KG1 (cell line): ENCODE measurements around the gene GBP1.
"Not testable (repeated sequence)": the region's sequence is repeated elsewhere in the genome, so short reads cannot be mapped to it uniquely, and the experiment has no call there.

Experiments
- DNase-seq: peaks from one replicate; lab custom pipeline; 2025; lab: John Stamatoyannopoulos, UW

The GBP1 gene

DNA sequence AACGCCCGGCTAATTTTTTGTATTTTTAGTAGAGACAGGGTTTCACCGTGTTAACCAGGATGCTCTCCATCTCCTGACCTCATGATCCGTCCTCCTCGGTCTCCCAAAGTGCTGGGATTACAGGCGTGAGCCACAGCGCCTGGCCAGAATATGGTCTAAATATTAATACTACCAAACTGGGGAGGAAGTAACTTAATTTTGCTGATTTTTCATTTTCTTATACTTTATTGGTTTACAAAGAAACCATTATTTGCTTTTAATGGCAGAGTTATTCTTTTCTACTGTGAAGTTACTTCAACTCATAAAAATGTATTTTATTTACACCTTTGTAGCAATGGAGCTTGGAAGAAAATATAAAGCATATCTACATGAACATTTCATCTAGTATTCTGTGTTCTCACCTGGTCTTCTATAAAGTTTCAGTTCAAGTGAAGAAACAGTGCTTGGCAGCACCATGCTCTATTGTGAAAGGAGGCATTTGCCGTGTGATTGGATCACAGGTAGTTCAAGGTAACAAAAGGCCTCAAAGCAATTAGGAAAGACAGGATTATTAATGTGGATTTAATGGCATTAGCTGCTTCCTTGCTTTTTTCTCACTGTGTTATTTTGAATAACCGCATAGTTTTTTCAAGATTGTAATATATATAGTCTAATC is 13.6 kb downstream of the GBP1 start:
- no peak for DNase-seq

DNA sequence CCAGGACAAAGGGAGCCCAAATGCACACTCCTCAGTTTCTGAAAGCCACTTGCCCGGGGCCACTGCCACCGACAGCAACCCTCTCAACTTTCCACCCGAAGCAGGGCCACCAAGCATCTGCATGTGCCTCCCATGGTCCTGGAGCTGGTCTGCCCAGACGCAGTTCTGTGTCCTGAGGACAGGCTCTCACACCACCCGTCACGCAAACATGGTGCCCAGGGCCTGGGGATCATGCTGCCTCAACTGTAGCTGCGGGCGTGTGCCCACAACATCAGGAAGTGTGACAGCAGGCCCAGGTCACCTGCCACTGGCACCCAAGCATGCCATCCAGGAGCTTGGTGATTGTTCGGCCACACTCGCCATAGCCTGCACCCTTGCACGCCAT is 14.4 kb downstream of the GBP1 start:
- no peak for DNase-seq

DNA sequence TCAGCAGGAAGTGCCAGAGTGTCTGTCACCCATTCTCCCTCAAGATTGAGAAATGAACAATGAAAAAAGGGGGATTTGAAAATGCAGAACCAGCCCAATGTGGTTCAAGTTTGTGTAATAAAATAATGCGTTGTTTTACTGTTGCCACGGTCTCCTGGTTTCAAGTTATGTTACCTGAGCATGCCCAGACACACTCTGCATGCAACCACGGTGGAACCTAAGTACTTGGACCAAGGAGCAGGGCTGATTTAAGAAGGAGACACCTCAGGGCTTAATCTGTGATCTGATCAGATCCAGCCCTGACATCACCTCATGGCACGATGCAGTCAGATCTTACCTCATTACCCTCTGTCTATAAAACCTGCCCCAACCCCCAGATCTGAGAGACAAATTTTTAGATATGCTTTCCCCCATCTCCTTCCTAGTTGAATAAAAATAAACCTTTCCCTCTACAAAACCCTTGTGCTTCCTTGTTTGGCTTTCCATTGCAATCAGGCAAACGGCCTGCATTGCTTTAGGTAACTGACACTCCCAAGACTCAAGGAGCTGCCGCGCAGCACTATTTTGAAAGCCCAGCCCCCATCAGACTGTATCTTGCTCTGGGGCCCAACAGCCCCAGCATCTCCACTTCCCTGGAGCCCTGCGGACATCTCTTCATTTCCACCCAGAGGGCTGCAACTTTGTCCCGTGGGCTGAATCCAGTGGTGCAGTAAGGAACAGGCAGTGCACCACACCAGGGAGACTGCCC is 14.9 kb downstream of the GBP1 start:
- DNase-seq, result not testable (repeated sequence)

DNA sequence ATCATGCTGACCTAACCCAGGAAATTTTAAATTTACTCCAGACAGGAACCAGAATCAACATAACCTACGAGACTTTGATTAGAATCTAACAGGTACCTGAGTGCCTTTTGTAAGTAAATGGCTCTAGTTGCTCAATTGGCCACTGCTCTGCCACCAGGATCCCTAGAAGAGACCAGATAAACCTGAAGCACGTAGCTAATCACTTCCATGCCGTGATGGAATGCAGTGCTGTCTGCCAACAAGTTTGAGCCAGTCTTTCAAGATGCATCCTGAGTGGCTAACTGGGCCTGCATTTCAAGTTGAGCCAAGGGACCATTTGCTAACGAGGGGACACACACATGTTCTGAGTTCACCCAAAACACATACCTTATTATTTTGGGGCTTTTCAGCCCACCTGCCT is 15.8 kb downstream of the GBP1 start:
- DNase-seq, result not testable (repeated sequence)

DNA sequence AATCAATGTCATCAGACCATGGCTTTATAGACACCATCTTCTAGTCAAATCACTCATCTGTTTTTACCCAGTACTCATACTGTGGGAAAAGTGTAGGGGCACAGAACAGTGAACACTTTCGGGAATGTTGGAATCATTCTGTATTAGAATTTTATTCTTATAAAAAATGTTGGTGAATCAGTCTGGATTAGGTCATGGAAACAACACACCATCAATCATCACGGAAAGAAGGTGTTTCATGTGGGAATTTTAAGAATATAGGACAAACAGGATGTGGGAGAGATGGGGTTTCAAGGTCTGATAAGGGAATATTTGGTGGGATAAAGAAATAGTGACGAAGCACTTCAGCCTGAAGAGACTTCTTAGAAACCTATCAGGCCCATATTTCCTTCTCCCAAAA is 17.3 kb downstream of the GBP1 start:
- no peak for DNase-seq

DNA sequence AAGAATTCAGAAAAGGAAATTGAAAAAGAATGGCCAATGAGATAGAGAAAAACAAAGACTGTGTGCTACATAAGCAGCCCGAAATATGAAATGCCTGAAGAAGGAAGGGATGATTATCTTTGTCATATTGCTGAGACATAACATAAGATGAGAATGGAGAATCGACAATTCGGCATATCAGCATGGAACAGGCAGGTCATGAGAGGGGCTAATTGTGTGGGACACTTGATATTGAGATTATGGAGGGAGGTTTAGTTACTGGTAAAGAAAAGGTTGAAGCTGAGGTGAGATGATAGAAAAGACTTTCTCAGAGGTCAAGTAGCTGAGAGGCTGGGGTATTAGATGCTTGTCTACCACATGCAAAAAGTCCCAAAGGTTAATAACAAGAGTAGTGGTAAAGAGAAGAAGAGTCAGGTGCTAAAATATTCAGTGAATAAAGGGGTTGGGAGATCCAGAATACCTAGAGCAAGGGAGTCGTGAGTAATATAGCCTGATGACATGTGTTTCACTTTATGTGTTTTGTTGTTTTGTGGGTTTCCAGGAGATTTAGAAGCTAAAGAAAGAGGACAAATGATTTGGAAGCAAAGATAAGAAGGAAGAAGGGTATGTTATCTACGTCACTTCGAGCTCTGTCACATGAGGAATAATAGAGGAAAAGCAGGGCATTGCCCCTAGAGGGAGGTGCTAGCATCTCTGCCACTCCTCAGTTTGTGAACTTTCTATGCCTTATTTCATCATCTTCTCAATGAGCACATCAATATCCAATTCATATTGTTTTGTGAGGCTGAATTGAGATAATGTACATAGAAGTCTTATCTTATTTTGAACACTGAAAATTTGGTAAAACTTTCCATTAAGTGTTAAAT is 18.5 kb downstream of the GBP1 start:
- DNase-seq, result not testable (repeated sequence)

DNA sequence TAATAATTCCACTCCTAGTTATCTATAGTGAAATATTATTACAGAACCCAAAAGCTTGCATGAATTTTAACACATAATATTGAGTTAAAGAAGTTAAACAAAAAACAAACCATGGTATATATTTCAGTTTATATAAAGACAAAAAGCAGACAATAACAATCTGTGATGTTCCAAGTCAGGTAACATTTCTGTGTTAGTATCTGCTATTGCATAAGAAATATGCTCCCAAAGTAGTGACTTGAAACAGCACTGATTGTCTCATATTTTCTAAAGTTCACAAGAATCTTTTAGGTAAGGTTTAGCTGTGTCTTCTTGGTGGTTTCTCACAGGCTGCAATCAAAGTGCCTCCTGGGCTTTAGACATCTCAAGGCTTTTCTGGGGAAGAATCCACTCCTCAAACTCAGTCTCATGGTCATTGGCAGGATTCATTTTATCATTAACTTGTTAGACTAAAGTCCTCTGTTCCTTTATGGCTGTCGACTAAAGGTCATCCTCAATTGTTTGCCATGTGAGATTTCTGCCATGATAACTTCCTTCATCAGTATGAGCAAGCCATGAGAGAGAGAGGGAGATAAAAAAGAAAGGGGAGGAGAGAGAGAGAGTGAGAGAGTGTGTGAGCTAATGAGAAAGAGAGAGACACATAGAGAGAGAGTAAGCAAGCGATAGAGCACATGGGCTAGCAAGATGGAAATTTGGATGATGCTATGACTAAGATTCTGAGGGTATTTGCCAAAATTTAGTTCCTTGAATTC is 19.9 kb downstream of the GBP1 start:
- DNase-seq, result no peak

DNA sequence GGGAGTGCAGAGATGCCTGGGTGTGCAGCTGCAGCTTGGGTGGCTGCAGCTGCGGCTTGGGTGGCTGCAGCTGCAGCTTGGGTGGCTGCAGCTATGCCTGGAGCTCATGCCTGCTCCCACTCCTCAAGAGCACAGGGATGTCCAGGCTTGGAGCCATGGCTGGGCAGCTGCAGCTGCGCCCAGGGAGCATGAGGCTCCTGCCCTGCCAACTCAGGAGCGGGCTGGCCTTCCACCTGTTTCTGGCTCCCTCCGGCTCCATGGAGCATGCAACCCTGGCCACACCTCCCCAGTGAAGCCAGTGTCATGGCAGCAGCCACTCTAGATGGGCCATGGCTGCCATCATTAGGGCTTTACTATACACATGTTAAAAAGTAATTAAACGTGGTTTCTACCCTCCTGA is 21.1 kb downstream of the GBP1 start:
- no peak for DNase-seq

DNA sequence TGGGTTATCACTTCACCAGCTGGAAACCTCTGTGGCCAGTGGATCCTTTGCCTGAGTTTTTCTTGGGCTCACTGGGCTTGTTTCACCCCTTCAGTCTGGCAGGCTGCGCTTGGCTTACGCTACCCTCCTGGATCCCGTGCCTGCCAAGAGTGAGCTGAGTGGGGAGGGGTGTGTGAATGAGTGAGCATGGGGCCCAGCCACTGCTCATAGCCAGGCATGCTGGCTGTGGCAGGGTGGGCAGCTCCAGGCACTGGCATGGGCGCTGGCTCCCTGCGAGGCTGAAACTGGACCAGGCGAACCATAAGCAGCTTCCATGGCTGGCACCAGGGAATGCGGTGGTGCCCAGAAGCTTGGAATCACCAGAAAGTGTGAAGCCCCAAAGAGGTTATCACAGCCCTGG is 22.5 kb downstream of the GBP1 start:
- no peak for DNase-seq

DNA sequence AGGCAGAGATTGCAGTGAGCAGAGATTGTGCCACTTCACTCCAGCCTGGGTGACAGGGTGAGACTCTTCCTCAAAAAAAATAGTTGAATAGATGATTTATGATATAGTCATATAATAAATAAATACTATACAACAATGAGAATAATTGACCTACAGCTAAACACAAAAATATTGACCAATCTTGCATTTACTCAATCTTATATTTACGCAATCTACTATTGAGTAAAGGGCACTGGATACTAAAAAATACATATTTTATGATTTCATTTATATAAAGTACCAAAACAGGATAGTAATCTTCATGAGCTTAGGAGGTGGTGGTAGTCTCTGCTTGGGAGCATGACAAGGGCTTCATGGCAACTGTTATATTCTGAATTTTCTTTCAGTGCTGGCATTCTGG is 23.3 kb downstream of the GBP1 start:
- DNase-seq, result no peak

DNA sequence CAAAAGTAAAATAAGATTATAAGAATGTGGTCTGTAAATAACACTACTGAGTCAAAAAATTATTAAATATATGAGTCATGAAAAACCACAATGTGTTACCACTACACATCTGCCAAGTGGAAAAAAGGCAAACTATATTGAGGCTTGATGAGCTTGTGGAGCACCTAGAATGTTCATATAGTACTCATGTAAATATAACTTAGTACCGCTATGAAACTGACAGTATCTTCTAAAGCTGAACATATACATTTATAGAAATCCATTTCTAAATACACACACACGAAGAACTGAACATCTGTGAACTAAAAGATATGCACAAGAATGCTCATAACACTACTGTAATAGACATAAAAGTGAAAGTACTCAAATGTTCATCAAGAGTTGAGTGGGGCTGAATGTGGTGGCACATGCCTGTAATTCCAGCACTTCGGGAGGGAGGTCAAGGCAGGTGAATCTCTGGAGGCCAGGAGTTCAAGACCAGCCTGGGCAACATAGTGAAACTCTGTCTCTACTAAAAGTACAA is 23.8 kb downstream of the GBP1 start:
- no peak for DNase-seq

DNA sequence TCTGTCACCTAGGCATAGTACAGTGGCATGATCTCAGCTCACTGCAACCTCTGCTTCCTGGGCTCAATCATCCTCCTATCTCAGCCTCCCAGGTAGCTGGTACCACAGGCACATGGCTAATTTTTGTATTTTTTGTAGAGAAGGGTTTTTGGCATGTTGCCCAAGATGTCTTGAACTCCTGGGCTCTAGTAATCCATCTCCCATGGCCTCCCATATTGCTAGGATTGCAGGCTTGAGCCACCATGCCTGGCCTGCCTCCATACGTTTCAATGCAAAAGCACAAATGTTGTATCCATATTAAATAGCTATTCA is 24.7 kb downstream of the GBP1 start:
- no peak for DNase-seq

DNA sequence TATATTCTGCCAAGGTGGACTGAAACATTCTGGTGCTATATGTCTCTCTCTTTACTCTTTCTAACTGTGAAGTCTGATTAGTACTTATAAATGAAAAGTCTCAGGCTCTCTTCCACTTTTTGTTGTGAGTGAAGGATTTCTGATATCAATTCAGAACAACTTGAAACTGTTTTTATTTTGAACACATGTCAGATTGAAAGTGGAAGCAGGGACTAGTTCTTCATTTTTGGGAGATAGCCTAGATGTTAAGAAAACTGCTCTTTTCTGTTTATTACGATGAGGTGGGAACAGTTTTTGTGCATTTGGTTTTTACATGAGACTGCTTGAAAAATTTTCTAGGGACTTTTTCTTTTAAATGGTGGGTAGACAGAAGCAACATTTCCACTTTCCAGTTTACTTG is 27.8 kb downstream of the GBP1 start:
- no peak for DNase-seq

DNA sequence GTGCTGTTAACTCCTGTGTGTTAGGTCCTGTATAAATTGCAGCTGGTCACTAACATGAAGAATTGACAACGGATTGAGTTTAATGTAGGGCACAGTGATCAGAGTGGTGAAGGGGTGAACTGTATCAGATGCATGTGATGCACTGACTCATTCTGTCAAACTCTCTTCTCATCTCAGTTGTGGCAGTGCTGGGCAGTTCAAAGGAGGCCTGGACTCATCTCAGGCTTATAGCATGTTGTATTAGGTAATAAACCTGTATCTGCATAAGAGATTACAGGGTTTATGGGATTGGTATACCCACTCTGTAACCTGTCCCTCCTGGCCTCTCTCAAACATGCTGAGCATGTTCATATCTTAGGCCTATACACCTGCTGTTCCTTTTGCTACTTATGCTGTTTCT is 29.9 kb downstream of the GBP1 start:
- DNase-seq, result no peak

DNA sequence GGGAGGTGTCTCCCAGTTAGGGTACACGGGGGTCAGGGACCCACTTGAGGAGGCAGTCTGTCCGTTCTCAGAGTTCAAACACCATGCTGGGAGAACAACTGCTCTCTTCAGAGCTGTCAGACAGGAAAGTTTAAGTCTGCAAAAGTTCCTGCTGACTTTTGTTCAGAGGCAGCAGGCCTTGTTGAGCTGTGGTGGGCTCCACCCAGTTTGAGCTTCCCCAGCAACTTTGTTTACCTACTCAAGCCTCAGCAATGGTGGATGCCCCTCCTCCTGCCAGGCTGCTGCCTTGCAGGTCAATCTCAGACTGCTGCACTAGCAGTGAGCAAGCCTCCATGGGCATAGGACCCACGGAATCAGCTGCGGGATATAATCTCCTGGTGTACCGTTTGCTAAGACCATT is 31.0 kb downstream of the GBP1 start:
- DNase-seq, result not testable (repeated sequence)

DNA sequence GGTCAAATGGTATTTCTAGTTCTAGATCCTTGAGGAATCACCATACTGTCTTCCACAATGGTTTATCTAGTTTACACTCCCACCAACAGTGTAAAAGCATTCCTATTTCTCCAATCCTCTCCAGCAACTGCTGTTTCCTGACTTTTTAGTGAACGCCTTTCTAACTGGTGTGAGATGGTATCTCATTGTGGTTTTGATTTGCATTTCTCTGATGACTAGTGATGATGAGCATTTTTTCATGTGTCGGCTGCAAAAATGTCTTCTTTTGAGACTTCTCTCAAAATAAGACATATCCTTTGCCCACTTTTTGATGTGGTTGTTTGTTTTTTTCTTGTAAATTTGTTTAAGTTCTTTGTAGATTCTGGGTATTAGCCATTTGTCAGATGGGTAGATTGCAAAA is 36.0 kb downstream of the GBP1 start:
- DNase-seq, result not testable (repeated sequence)

DNA sequence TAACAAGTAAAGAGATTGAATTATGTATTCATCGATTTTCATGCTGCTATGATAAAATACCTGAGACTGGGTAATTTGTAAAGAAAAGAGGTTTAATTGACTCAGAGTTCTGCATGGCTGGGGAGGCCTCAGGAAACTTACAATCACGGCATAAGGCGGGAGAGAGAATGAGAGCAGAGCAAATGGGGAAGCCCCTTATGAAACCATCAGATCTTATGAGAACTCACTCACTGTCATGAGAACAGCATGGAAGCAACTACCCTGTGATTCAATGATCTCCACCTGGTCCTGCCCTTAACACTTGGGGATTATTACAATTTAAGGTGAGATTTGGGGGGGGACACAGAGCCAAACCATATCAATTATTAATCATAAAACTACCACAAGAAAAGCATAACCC is 39.1 kb downstream of the GBP1 start:
- no peak for DNase-seq

DNA sequence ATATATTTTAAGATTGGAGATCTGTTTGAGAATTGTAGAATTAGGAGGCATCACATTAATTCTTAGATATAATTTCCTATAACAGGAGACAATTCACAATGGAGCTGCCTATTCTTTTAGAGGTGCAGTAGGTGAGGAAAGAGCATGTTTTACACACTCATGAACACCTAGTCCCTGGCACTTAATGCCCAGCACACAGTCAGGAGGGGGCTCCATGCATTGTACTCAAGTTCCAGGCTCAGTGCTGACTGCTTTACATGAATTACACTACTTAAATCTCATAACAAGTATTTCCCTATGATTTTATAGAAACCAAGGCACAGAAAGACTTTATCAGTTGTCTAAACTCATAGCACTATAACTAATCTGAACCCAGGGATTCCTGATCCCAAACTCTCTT is 42.0 kb downstream of the GBP1 start:
- DNase-seq, result peak; percentile 59

DNA sequence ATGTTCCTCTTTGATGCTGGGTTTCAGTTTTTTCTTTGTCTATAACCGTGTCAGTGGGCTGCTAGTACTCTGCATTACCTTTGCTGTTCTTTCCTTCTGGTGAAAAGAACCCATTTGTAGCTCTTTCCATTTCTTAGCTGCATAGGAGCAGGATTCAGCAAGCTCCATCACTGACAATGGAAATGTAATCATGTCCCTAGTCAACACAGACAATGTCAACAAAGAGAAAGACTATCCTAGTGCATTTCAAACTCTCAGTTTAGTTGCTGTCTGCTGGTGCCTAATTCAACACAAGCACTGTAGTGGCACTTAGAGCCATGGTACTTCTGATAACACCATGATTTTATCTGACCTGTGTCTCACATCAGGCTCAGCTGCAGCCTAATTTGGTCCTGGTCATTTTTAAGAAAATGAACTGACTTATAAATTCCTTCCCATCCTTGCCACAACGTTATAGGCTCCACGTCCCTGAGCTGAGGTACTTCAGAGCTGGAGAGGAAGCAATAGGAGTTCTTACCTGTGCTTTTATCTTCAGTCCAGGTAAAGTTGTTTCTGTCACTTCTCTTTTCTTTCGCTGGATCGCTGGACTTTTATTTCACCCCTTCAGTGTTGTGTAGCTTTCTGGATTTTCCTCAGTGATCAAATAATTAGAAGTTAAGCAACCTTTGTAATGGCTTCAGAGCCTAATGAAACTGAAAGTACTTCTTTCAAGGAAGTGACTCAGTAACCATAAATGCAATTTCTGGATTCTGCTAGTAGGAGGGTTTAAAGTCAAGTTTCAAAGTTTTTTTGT is 42.6 kb downstream of the GBP1 start, which contains the start of gene GBP3:
GBP3 (minus strand) TSS at position 700 of the 793 bp plus-strand sequence. CDS start 2,145 bp downstream, outside the sequence.
- DNase-seq, result peak; percentile 60

DNA sequence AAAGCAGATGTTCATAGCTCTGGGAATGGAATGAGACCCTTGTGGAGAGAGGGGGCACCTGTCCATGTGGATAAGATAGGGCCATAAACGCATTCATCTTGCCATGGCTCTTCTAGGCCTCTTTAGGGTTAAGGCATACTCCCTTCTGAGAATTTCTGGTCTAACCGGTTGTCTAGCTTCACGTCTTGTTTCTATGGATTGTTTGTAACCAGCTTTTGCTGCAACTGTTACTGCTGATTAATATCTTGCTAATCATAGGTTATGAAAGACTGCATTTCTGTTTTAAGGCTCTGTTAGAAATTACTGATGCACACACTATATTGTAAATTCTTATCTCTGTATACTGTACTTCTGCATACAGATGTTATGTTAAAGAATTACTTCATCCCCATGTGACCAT is 46.7 kb downstream of the GBP1 start:
- not testable (repeated sequence) for DNase-seq

DNA sequence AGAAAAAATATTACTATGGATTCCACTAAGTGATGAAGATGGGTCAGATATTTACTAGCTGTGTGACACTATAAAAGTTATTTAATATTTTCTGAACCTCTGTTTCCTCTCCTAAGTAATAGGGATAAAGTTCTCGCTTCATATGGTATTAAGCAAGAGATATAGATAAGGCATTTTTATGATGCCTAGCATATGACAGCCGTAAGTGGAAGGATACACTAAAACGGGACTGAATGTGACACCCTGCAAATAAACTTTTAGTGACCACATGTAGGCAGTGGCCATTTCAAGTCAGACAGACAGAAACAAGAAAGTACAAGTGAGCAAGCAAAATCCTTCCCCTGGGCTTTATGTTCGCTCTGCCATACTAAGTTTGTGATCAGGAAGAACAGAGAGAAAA is 56.5 kb downstream of the GBP1 start:
- DNase-seq, result no peak
